Upper lobe of left lung (tissue), 4 donors: Measurements from ENCODE around the gene MMP14.

ENCODE experiments used
- EP300 ChIP-seq, 4 donors: sonication (generic); formaldehyde crosslinking; IDR thresholded peaks; one replicate each; pipeline ENCODE4 v1.5.1; 2017; ENCODE audit warnings: antibody characterized with exemption in 4 of 4, control low read depth in 2 of 4
- TF ChIP-seq, protein P1 (sequence below), 6 experiments: fragments of 450-650 bp in 4 of 6; fragments of 200-600 bp in 2 of 6; sonication (generic) in 2 of 6; IDR thresholded peaks; one replicate each; pipeline ENCODE4 v1.5.1; 2016 to 2019; ENCODE audit warnings: antibody characterized with exemption in 6 of 6

DNA sequence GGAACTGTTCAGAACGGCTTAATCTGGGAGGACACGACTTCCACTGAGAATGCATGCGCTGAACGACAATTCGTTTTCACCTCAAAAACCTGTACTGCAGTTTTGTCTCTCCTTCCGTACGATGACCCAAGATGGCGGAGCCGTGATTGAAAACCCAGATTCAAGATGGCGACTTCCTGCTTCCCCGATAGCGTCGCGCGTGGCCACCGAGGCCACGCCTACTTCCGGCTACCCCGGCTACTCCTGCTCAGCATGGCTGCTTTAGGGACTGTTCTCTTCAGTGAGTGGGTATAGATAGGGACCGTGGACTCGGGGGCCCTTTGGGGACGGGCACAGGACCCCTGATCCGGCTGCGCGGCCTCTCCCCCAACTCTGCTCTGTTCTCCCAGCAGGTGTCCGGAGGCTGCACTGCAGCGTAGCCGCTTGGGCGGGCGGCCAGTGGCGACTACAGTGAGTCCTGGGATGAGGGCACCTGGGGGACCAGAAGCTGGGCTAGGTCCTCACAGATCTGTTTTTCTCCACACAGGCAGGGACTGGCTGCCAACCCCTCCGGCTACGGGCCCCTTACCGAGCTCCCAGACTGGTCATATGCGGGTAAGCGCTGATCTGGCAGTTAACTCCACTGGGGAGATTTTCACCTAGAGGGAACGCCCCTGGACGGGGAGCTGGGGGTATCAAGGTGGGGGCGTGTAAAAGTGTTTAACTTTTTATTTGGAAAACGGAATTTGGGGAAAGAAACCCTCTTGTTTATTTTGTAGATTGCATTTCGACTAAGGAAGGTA, 6.5 kb upstream of the MMP14 start, which contains the start of gene MRPL52:
- no peak for TF ChIP-seq EP300 (IDR thresholded peaks at IDR 0.05)
- TF ChIP-seq, protein P1, sequence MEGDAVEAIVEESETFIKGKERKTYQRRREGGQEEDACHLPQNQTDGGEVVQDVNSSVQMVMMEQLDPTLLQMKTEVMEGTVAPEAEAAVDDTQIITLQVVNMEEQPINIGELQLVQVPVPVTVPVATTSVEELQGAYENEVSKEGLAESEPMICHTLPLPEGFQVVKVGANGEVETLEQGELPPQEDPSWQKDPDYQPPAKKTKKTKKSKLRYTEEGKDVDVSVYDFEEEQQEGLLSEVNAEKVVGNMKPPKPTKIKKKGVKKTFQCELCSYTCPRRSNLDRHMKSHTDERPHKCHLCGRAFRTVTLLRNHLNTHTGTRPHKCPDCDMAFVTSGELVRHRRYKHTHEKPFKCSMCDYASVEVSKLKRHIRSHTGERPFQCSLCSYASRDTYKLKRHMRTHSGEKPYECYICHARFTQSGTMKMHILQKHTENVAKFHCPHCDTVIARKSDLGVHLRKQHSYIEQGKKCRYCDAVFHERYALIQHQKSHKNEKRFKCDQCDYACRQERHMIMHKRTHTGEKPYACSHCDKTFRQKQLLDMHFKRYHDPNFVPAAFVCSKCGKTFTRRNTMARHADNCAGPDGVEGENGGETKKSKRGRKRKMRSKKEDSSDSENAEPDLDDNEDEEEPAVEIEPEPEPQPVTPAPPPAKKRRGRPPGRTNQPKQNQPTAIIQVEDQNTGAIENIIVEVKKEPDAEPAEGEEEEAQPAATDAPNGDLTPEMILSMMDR (IDR thresholded peaks at IDR 0.05), result peak in 1 of 6 experiments; percentile 5
